Liver (tissue), 9 donors: ENCODE results near the gene MGAT5. TPM values are rescaled to one million over a fixed set of nuclear protein-coding genes. Genes with fewer than 3 reads are reported as not detected.
A peak's percentile ranks its signal among the peaks of the same experiment; 100 is the strongest.

ENCODE experiments used
- DNase-seq: peaks from one replicate; pipeline ENCODE4 v3.0.0-alpha.2; 2017; ENCODE audit warnings: low spot score
- H3K27ac ChIP-seq, 2 donors: one replicate each; pipeline ENCODE4 v1.7.0; 2013; ENCODE audit warnings: inconsistent platforms in 2 of 2, low read length in 2 of 2, control low read depth in 1 of 2, low read depth in 1 of 2, mild to moderate bottlenecking in 1 of 2
- H3K27me3 ChIP-seq, 4 donors: one replicate each; pipeline versions ENCODE4 v1.6.1 to v1.7.0; 2013; ENCODE audit warnings: low read length in 3 of 4, inconsistent platforms in 1 of 4, mild to moderate bottlenecking in 1 of 4, moderate library complexity in 1 of 4; ENCODE audit not compliant: control insufficient read depth in 4 of 4, insufficient read depth in 4 of 4
- H3K36me3 ChIP-seq, 4 donors: one replicate each; pipeline versions ENCODE4 v1.6.1 to v1.7.0; 2013; ENCODE audit warnings: low read length in 3 of 4, mild to moderate bottlenecking in 3 of 4, low read depth in 1 of 4, moderate library complexity in 1 of 4; ENCODE audit not compliant: control insufficient read depth in 4 of 4, insufficient read depth in 3 of 4
- H3K4me1 ChIP-seq, 4 donors: one replicate each; pipeline versions ENCODE4 v1.6.1 to v1.7.0; 2013; ENCODE audit warnings: low read length in 3 of 4, mild to moderate bottlenecking in 3 of 4, moderate library complexity in 1 of 4; ENCODE audit not compliant: control insufficient read depth in 4 of 4, insufficient read depth in 4 of 4
- H3K4me3 ChIP-seq, 3 donors: one replicate each; pipeline versions ENCODE4 v1.6.1 to v1.7.0; 2013; ENCODE audit warnings: low read length in 3 of 3, control low read depth in 1 of 3, low read depth in 1 of 3, mild to moderate bottlenecking in 1 of 3
- H3K9ac ChIP-seq, 2 donors: one replicate each; pipeline ENCODE4 v1.7.0; 2013; ENCODE audit warnings: low read length in 2 of 2, mild to moderate bottlenecking in 2 of 2, moderate library complexity in 2 of 2, control low read depth in 1 of 2, low read depth in 1 of 2
- H3K9me3 ChIP-seq, 4 donors: one replicate each; pipeline versions ENCODE4 v1.6.1 to v1.7.0; 2013; ENCODE audit warnings: low read length in 3 of 4; ENCODE audit not compliant: control insufficient read depth in 4 of 4
- CTCF ChIP-seq: fragments of 150-350 bp; IDR thresholded peaks from 2 replicates; pipeline ENCODE4 v1.5.1; 2017; ENCODE audit warnings: improper control_type of control experiment, low read depth, low read length; ENCODE audit not compliant: missing input control
- EGR1 ChIP-seq, 2 donors: IDR thresholded peaks; 2 replicates each; pipeline ENCODE4 v1.6.1; 2016 to 2018; ENCODE audit warnings: antibody characterized with exemption in 2 of 2, low read depth in 2 of 2
- FOXA2 ChIP-seq: IDR thresholded peaks from 2 replicates; pipeline ENCODE4 v1.6.1; 2016; ENCODE audit warnings: antibody characterized with exemption
- GABPA ChIP-seq, 2 donors: IDR thresholded peaks in 1 of 2; conservative IDR thresholded peaks in 1 of 2; 2 replicates each; pipeline ENCODE4 v1.6.1; 2016; ENCODE audit warnings: antibody characterized with exemption in 2 of 2, mild to moderate bottlenecking in 1 of 2, moderate library complexity in 1 of 2
- HNF4G ChIP-seq: IDR thresholded peaks from 2 replicates; pipeline ENCODE4 v1.6.1; 2016; ENCODE audit warnings: antibody characterized with exemption
- JUND ChIP-seq, 2 donors: IDR thresholded peaks; 2 replicates each; pipeline ENCODE4 v1.6.1; 2016; ENCODE audit warnings: antibody characterized with exemption in 2 of 2
- NR2F2 ChIP-seq: IDR thresholded peaks from 2 replicates; pipeline ENCODE4 v1.6.1; 2016; ENCODE audit warnings: antibody characterized with exemption
- RAD21 ChIP-seq, 2 donors: IDR thresholded peaks; 2 replicates each; pipeline ENCODE4 v1.6.1; 2016; ENCODE audit warnings: antibody characterized with exemption in 2 of 2, mild to moderate bottlenecking in 2 of 2
- REST ChIP-seq: IDR thresholded peaks from 2 replicates; pipeline ENCODE4 v1.6.1; 2016; ENCODE audit warnings: antibody characterized with exemption, mild to moderate bottlenecking
- RXRA ChIP-seq, 2 donors: IDR thresholded peaks; 2 replicates each; pipeline ENCODE4 v1.6.1; 2017 to 2018; ENCODE audit warnings: antibody characterized with exemption in 2 of 2, mild to moderate bottlenecking in 1 of 2
- SP1 ChIP-seq: IDR thresholded peaks from 2 replicates; pipeline ENCODE4 v1.6.1; 2018; ENCODE audit warnings: antibody characterized with exemption, mild to moderate bottlenecking
- TAF1 ChIP-seq: conservative IDR thresholded peaks from 2 replicates; pipeline ENCODE4 v1.6.1; 2016; ENCODE audit warnings: antibody characterized with exemption, mild to moderate bottlenecking
- YY1 ChIP-seq: IDR thresholded peaks from 2 replicates; pipeline ENCODE4 v1.6.1; 2016; ENCODE audit warnings: antibody characterized with exemption, mild to moderate bottlenecking
- ZBTB33 ChIP-seq: IDR thresholded peaks from 2 replicates; pipeline ENCODE4 v1.6.1; 2016; ENCODE audit warnings: antibody characterized with exemption
- WGBS: extraction: QIAGEN DNeasy Blood & Tissue Kit; methylation state at CpG from one replicate; pipeline ENCODE4 v1.1.7; 2013; 5-methylcytosine and 5-hydroxymethylcytosine counted together
- polyA plus RNA-seq, 2 donors: library from polyadenylated mRNA; stranded (reverse) in 1 of 2; unstranded in 1 of 2; fragments of 200-250 nt in 1 of 2; fragments of >200 nt in 1 of 2; fragmentation: Nextera tagmentation in 1 of 2; extraction: Ambion mirVana in 1 of 2; gene quantifications; one replicate each; pipeline versions ENCODE4 v1.2.1 to v1.2.3, GENCODE V29; 2013 to 2015
- total RNA-seq, 2 donors: library from RNA; depleted of rRNA; stranded (reverse); fragments of >200 nt; gene quantifications; one replicate each; pipeline ENCODE4 v1.2.3, GENCODE V29; 2014
- TF ChIP-seq, protein P1 (sequence below): IDR thresholded peaks from 2 replicates; pipeline ENCODE4 v1.6.1; 2016; ENCODE audit warnings: antibody characterized with exemption
- TF ChIP-seq, protein P2 (sequence below): IDR thresholded peaks from 2 replicates; pipeline ENCODE4 v1.6.1; 2016; ENCODE audit warnings: antibody characterized with exemption
- donor health status: healthy.
- donor health status: healthy.
- donor health status: healthy.
- donor health status: healthy.
- donor health status: healthy.

The MGAT5 gene
- total and polyA plus RNA-seq, 4 donors, result 1.8 to 12.7 (median 5.6) TPM

- WGBS, result 97% methylated on average over 4 of the region's 4 CpGs
- no peaks in the 10 kb centered on the region for H3K9me3 ChIP-seq
- no peak overlapping the region for H3K4me3 ChIP-seq
- H3K27ac ChIP-seq, result no peak overlapping the region
- no peaks in the 10 kb centered on the region for H3K27me3 ChIP-seq
- TF ChIP-seq YY1 (no peak), SP1 (no peak), RAD21 (IDR thresholded peaks at IDR 0.05) (no peak), TAF1 (no peak), HNF4G (no peak), REST (no peak), NR2F2 (no peak), ZBTB33 (no peak), GABPA (IDR thresholded peaks at IDR 0.05 in 1 of 2, conservative IDR thresholded peaks at IDR 0.05 in 1 of 2) (no peak), EGR1 (IDR thresholded peaks at IDR 0.05; ENCODE audit: low read depth in 2 of 2) (no peak), RXRA (IDR thresholded peaks at IDR 0.05) (no peak)
- TF ChIP-seq, protein P1, sequence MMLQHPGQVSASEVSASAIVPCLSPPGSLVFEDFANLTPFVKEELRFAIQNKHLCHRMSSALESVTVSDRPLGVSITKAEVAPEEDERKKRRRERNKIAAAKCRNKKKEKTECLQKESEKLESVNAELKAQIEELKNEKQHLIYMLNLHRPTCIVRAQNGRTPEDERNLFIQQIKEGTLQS, result no peak
- TF ChIP-seq, protein P2, sequence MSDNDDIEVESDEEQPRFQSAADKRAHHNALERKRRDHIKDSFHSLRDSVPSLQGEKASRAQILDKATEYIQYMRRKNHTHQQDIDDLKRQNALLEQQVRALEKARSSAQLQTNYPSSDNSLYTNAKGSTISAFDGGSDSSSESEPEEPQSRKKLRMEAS, result no peak
- peaks cover 6 to 35% (median 32%) of the 10 kb centered on the region in 4 donors for H3K4me1 ChIP-seq
- no peak for DNase-seq
- no peak overlapping the region for H3K9ac ChIP-seq
- H3K36me3 ChIP-seq, result peaks cover 0 to 5% (median 0%) of the 10 kb centered on the region in 4 donors
Measured at GRCh38 chr2:134435505-134435904, 181.6 kb downstream of the MGAT5 start.

- Histone ChIP-seq H3K36me3 (peaks cover 0 to 5% (median 0%) of the 10 kb centered on the region in 4 donors), H3K4me3 (no peak overlapping the region), H3K4me1 (peaks cover 6 to 35% (median 32%) of the 10 kb centered on the region in 4 donors), H3K9ac (no peak overlapping the region), H3K27ac (no peak overlapping the region), H3K9me3 (no peaks in the 10 kb centered on the region), H3K27me3 (no peaks in the 10 kb centered on the region)
- TF ChIP-seq CTCF (no peak), NR2F2 (no peak), JUND (IDR thresholded peaks at IDR 0.05) (no peak), GABPA (IDR thresholded peaks at IDR 0.05 in 1 of 2, conservative IDR thresholded peaks at IDR 0.05 in 1 of 2) (no peak), RXRA (IDR thresholded peaks at IDR 0.05) (no peak), FOXA2 (no peak), RAD21 (IDR thresholded peaks at IDR 0.05) (peak; percentile 24 to 33)
- no peak for DNase-seq
Measured at GRCh38 chr2:134435936-134436335, 182.1 kb downstream of the MGAT5 start.
